HepG2 (cell line): ENCODE measurements around the gene IL32. TPM values are rescaled to one million over a fixed set of nuclear protein-coding genes. Genes with fewer than 3 reads are reported as not detected.

Source experiments
- AGO1 ChIP-seq: fragments of 200-400 bp; formaldehyde crosslinking; IDR thresholded peaks from 2 replicates; pipeline ENCODE4 v1.6.1; 2017; ENCODE audit warnings: mild to moderate bottlenecking, low read depth, low read length, moderate library complexity; ENCODE audit not compliant: poor library complexity, severe bottlenecking
- ATF7 ChIP-seq, 2 experiments: fragments of 450-650 bp in 1 of 2; sonication (generic) in 1 of 2; formaldehyde crosslinking in 1 of 2; IDR thresholded peaks; 2 replicates each; pipeline versions ENCODE4 v1.4.0 to v1.6.1; 2016 to 2020; ENCODE audit warnings: antibody characterized with exemption in 1 of 2, mild to moderate bottlenecking in 1 of 2, missing genetic modification reagents in 1 of 2
- CSRNP2 ChIP-seq: sonication (generic); formaldehyde crosslinking; conservative IDR thresholded peaks from 2 replicates; pipeline ENCODE4 v1.8.0; 2022; ENCODE audit warnings: low read depth, missing genetic modification reagents
- GATAD2A ChIP-seq: IDR thresholded peaks from 2 replicates; pipeline ENCODE4 v1.6.1; 2016
- HCFC1 ChIP-seq: fragments of 150-350 bp; IDR thresholded peaks from 2 replicates; pipeline ENCODE4 v1.6.1; 2014; ENCODE audit warnings: low read depth, low read length
- HDAC1 ChIP-seq: sonication (generic); formaldehyde crosslinking; IDR thresholded peaks from 2 replicates; pipeline ENCODE4 v1.5.1; 2020; ENCODE audit warnings: mild to moderate bottlenecking, missing genetic modification reagents
- IRF9 ChIP-seq: sonication (generic); formaldehyde crosslinking; IDR thresholded peaks from 2 replicates; pipeline ENCODE4 v1.8.0; 2022; ENCODE audit warnings: missing genetic modification reagents, mild to moderate bottlenecking, borderline replicate concordance
- ISL2 ChIP-seq: sonication (generic); formaldehyde crosslinking; IDR thresholded peaks from 2 replicates; pipeline ENCODE4 v1.5.0; 2020; ENCODE audit warnings: missing genetic modification reagents
- KLF9 ChIP-seq: IDR thresholded peaks from 2 replicates; pipeline ENCODE4 v1.6.1; 2016; ENCODE audit warnings: low read depth
- NFYC ChIP-seq: IDR thresholded peaks from 2 replicates; pipeline ENCODE4 v1.6.1; 2016; ENCODE audit warnings: missing genetic modification reagents, missing compliant biosample characterization
- NR2F2 ChIP-seq: IDR thresholded peaks from 2 replicates; pipeline ENCODE4 v1.6.1; 2012; ENCODE audit warnings: low read depth, inconsistent platforms, borderline replicate concordance
- NRL ChIP-seq: sonication (generic); formaldehyde crosslinking; IDR thresholded peaks from 2 replicates; pipeline ENCODE4 v1.5.0; 2020; ENCODE audit warnings: missing genetic modification reagents, mild to moderate bottlenecking, moderate library complexity, borderline replicate concordance
- SATB2 ChIP-seq: sonication (generic); formaldehyde crosslinking; IDR thresholded peaks from 2 replicates; pipeline ENCODE4 v1.5.0; 2020; ENCODE audit warnings: missing genetic modification reagents
- SKIL ChIP-seq: sonication (generic); formaldehyde crosslinking; IDR thresholded peaks from 2 replicates; pipeline ENCODE4 v1.8.0; 2022; ENCODE audit warnings: missing genetic modification reagents, mild to moderate bottlenecking, moderate library complexity, borderline replicate concordance
- SMAD1 ChIP-seq: sonication (generic); formaldehyde crosslinking; IDR thresholded peaks from 2 replicates; pipeline ENCODE4 v1.4.0; 2020; ENCODE audit warnings: missing genetic modification reagents, low read depth, mild to moderate bottlenecking, borderline replicate concordance
- SRF ChIP-seq: IDR thresholded peaks from 2 replicates; pipeline ENCODE4 v1.6.1; 2011; ENCODE audit warnings: mild to moderate bottlenecking, low read depth, low read length, moderate library complexity
- TARDBP ChIP-seq: sonication (generic); formaldehyde crosslinking; IDR thresholded peaks from 2 replicates; pipeline ENCODE4 v1.8.0; 2022; ENCODE audit warnings: mild to moderate bottlenecking, missing genetic modification reagents
- ZBTB14 ChIP-seq: sonication (generic); formaldehyde crosslinking; IDR thresholded peaks from 2 replicates; pipeline ENCODE4 v1.4.0; 2020; ENCODE audit warnings: missing genetic modification reagents
- ZNF33A ChIP-seq: sonication (generic); formaldehyde crosslinking; IDR thresholded peaks from 2 replicates; pipeline ENCODE4 v1.5.1; 2020; ENCODE audit warnings: missing genetic modification reagents, mild to moderate bottlenecking, moderate library complexity, borderline replicate concordance
- ZNF33B ChIP-seq: sonication (generic); formaldehyde crosslinking; IDR thresholded peaks from 2 replicates; pipeline ENCODE4 v1.5.1; 2020; ENCODE audit warnings: mild to moderate bottlenecking, missing genetic modification reagents
- ZNF446 ChIP-seq: sonication (generic); formaldehyde crosslinking; IDR thresholded peaks from 2 replicates; pipeline ENCODE4 v1.5.0; 2020; ENCODE audit warnings: mild to moderate bottlenecking, missing genetic modification reagents
- ZNF576 ChIP-seq: sonication (generic); formaldehyde crosslinking; IDR thresholded peaks from 2 replicates; pipeline ENCODE4 v1.4.0; 2020; ENCODE audit warnings: mild to moderate bottlenecking, missing genetic modification reagents
- ZNF691 ChIP-seq: sonication (generic); formaldehyde crosslinking; IDR thresholded peaks from 2 replicates; pipeline ENCODE4 v1.4.0; 2020; ENCODE audit warnings: missing genetic modification reagents, low read depth, mild to moderate bottlenecking, borderline replicate concordance
- polyA plus RNA-seq, 8 experiments: library from polyadenylated mRNA; depleted of rRNA in 3 of 8; stranded (reverse) in 7 of 8; unstranded in 1 of 8; fragments of >200 nt; fragmentation: Illumina TruSeq in 4 of 8; extraction: Trizol in 4 of 8; gene quantifications; 2 replicates each; pipeline versions ENCODE4 v1.2.1 to v1.2.3, GENCODE V29; 2011 to 2016; ENCODE audit warnings: low read depth in 4 of 8, missing spikeins in 1 of 8, mixed read lengths in 1 of 8; ENCODE audit not compliant: insufficient read depth in 1 of 8
- total RNA-seq, 5 experiments: library from RNA; depleted of rRNA; stranded (reverse); fragments of >200 nt; fragmentation: Illumina TruSeq; extraction: Trizol; gene quantifications; 2 replicates each; pipeline ENCODE4 v1.2.3, GENCODE V29; 2016; ENCODE audit warnings: low read depth in 1 of 5

IL32 gene
- total and polyA plus RNA-seq, 2 of the 13 experiments (the other 11 are each of a cell fraction or from before 2014, with no cell fraction given) = 115 to 165 TPM

GRCh38 chr16:3065069-3065741, at the start of gene IL32 (continued):
- TF ChIP-seq ATF7 (IDR thresholded peaks at IDR 0.05) (peak; percentile 97), ATF7 (CRISPR knock-in tag; IDR thresholded peaks at IDR 0.05) (peak; percentile 99), ISL2 (CRISPR knock-in tag) (peak; percentile 34; the same call in 1 of the 2 replicates), SKIL (peak; percentile 70), HCFC1 (no peak), AGO1 (no peak), NFYC (CRISPR knock-in tag) (peak; percentile 12; the same call in 1 of the 2 replicates), IRF9 (CRISPR knock-in tag) (peak; percentile 63; the same call in 1 of the 2 replicates), ZNF446 (CRISPR knock-in tag) (no peak; the same call in 1 of the 2 replicates), HDAC1 (CRISPR knock-in tag) (peak; percentile 80), GATAD2A (CRISPR knock-in tag) (peak; percentile 92), KLF9 (CRISPR knock-in tag) (peak; percentile 79; the same call in 1 of the 2 replicates), ZNF691 (CRISPR knock-in tag) (no peak), ZNF33B (peak; percentile 24; the same call in 1 of the 2 replicates), NR2F2 (peak; percentile 12; the same call in 1 of the 2 replicates), NRL (CRISPR knock-in tag) (no peak), ZNF33A (CRISPR knock-in tag) (no peak), SATB2 (CRISPR knock-in tag) (no peak), CSRNP2 (CRISPR knock-in tag) (no peak), ZBTB14 (no peak), SMAD1 (CRISPR knock-in tag) (peak; percentile 75; the same call in 1 of the 2 replicates), SRF (no peak), TARDBP (CRISPR knock-in tag) (peak; percentile 78), ZNF576 (CRISPR knock-in tag) (no peak)
